Measurements from ENCODE around the gene ARHGEF40.

Gene ARHGEF40

GRCh38 chr14:21059842-21060613 is 10.1 kb upstream of the ARHGEF40 start:
- DNase-seq (ENCODE audit: low spot score) = no peak

- no peak for DNase-seq (ENCODE audit: low spot score)
Observed at GRCh38 chr14:21060614-21061346, 9.3 kb upstream of the ARHGEF40 start.

GRCh38 chr14:21061347-21061668 is 8.8 kb upstream of the ARHGEF40 start:
- no peak for DNase-seq (ENCODE audit: low spot score)

DNA sequence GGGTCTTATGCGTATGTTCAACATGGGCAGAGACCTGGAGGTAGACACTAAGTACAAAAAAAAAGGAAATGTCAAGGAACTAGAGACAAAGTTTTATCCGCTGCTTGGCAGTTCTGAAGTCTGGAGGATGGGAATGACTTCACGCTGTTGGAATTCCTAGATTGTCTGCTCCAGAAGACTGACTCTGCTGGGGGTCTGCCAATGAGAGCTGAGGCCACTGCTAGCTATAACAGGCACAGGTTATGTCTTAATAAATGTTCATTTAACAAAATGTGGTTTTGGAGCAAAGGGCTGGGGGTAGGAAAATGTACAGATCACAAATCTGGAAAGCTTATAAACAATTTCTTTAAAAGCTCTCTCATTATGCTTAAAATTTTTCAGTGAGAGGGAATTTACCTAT is 6.6 kb upstream of the ARHGEF40 start:
- DNase-seq (ENCODE audit: low spot score) = no peak

DNA sequence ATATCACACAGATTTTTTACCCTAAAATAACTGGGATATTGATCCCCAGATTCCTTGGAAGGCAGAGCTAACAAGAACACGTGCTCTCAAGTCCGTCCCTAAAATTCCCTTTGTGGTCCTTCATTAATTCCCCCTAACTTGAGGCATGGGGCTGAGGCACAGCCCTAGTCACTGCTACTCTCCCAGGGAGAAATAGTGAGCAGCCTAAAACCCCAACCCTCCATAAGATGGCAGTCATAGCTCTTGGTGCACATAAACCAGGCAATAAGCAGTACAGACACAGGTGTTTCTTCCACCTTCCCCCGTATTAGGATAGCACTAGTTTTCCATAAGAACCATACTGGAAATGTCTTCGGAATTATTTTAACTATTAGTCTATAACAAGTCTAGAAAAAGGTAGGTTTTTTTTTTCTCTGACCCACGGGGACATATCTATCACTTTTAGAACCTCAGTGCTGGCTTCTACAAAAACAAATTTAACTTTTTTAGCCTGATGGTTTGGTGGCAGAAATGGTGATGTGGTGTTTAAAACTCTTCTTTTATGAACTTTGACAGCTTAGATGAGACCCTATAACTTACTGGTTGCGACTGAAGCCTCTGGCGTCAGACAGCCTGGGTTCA is 3.1 kb upstream of the ARHGEF40 start:
- DNase-seq (ENCODE audit: low spot score) = no peak

DNA sequence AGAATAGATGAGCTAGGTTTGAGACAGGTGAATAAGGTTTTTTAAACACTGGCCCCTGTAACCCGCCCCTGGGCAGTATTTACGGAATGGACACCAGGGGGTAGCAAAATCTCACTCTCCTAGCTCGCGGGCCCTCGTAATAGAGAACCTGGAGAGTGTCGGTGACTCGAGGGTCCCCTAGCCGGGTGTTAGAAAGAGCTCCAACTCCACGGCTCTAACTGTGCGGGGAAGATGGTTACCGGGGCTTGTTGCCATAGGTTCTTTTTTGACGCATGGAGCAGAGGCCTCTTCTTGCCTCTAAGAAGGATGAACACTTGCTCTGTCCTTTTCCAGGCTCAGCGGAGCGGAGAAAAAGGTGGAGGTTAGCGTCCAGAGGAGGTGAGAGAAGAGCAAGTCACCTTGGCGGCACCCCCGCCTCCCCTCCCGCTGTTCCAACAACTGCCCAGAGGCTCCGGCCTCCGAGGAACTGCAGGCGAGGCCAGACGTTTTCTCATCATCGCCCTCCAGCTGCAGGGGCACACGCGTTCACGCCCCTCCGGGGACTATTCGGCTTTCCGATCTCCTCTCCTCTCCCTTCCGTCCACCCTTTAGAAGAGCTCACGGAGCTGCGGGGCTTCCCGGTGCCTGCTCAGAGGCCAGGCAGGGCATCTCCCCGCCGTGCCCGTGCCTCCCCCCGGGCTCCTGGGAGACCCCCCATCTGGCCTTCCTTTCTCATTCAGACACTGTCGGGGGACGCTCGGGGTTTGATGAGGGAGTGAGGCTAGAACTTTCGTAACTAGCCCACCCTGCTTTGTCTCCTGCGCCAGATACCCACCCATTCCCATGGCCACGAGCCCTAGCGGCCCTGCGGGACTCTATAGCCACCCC is 1.4 kb upstream of the ARHGEF40 start:
- DNase-seq (ENCODE audit: low spot score) = peak; percentile 79

- DNase-seq (ENCODE audit: low spot score) = peak; percentile 34
Observed at GRCh38 chr14:21069388-21070082, 569 bp upstream of the ARHGEF40 start.

DNA sequence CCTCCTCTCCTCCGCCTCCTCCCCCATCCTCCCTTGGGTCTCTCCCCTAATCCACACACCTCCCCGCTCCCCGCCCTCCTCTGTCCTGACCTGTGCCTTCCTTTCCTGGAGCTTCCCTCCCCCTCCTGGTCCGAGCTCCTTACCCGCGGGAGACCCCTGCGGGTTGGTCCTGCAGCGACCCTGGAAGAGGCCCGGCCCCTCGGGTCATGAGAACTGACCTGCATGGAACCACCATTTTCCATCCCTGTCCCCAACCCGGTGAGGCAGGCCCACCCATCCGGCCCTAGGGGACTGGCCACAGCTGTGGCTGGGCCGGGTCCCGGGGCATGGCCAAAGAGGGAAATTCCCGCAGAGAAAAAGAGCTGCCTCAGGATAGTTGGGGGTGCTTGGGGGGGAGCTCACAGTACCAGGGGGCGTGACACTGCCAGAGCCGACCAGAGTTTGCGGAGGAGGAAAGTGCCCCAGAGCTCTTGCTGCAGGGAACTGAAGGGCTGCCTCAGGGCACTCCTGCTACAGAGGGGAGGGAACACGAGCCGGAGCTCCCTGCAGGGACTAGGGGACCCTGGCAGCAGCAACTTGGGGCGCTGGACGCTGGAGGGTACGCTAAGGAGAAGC is 613 bp downstream of the ARHGEF40 start:
- DNase-seq (ENCODE audit: low spot score) = peak; percentile 22

GRCh38 chr14:21071225-21072030 is 1.3 kb downstream of the ARHGEF40 start:
- peak; percentile 55 for DNase-seq (ENCODE audit: low spot score)

GRCh38 chr14:21072031-21072473 is 1.9 kb downstream of the ARHGEF40 start:
- DNase-seq (ENCODE audit: low spot score) = no peak

- DNase-seq (ENCODE audit: low spot score) = no peak
Observed at GRCh38 chr14:21072781-21073339, 2.8 kb downstream of the ARHGEF40 start.

DNA sequence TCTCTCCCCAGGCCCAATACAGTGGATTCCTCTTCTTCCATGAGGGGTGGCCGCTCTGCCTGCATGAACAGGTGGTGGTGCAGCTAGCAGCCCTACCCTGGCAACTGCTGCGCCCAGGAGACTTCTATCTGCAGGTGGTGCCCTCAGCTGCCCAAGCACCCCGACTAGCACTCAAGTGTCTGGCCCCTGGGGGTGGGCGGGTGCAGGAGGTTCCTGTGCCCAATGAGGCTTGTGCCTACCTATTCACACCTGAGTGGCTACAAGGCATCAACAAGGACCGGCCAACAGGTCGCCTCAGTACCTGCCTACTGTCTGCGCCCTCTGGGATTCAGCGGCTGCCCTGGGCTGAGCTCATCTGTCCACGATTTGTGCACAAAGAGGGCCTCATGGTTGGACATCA is 3.8 kb downstream of the ARHGEF40 start:
- no peak for DNase-seq (ENCODE audit: low spot score)

DNA sequence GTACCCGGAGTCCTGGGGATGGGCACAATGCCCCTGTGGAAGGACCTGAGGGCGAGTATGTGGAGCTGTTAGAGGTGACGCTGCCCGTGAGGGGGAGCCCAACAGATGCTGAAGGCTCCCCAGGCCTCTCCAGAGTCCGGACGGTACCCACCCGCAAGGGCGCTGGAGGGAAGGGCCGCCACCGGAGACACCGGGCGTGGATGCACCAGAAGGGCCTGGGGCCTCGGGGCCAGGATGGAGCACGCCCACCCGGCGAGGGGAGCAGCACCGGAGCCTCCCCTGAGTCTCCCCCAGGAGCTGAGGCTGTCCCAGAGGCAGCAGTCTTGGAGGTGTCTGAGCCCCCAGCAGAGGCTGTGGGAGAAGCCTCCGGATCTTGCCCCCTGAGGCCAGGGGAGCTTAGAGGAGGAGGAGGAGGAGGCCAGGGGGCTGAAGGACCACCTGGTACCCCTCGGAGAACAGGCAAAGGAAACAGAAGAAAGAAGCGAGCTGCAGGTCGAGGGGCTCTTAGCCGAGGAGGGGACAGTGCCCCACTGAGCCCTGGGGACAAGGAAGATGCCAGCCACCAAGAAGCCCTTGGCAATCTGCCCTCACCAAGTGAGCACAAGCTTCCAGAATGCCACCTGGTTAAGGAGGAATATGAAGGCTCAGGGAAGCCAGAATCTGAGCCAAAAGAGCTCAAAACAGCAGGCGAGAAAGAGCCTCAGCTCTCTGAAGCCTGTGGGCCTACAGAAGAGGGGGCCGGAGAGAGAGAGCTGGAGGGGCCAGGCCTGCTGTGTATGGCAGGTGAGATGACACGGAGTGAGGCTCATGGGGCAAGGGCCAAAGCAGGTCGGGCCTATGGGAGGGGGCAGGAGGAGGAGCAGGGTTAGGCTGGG is 4.5 kb downstream of the ARHGEF40 start:
- no peak for DNase-seq (ENCODE audit: low spot score)

GRCh38 chr14:21075719-21076437 is 5.8 kb downstream of the ARHGEF40 start:
- no peak for DNase-seq (ENCODE audit: low spot score)

- no peak for DNase-seq (ENCODE audit: low spot score)
Observed at GRCh38 chr14:21077672-21078071, 7.6 kb downstream of the ARHGEF40 start.

- no peak for DNase-seq (ENCODE audit: low spot score)
Observed at GRCh38 chr14:21078287-21078686, 8.2 kb downstream of the ARHGEF40 start.

- no peak for DNase-seq (ENCODE audit: low spot score)
Observed at GRCh38 chr14:21078726-21079125, 8.6 kb downstream of the ARHGEF40 start.

GRCh38 chr14:21081521-21082142 is 11.5 kb downstream of the ARHGEF40 start:
- DNase-seq (ENCODE audit: low spot score) = no peak

Data from CD4-positive, alpha-beta T cell treated with Interleukin-15 for 4 hours (primary cell).